Stimulated activated CD8-positive, alpha-beta memory T cell treated with anti-CD3 and anti-CD28 coated beads, Interleukin-2, amount 100 ng/mL, for 48 hours (primary cell): ENCODE measurements around the gene C1orf159.

Experiments
- DNase-seq, 2 donors: peaks; one replicate each; pipeline ENCODE4 v3.0.0-alpha.2; 2020; ENCODE audit warnings: low read depth in 2 of 2

The C1orf159 gene

DNA sequence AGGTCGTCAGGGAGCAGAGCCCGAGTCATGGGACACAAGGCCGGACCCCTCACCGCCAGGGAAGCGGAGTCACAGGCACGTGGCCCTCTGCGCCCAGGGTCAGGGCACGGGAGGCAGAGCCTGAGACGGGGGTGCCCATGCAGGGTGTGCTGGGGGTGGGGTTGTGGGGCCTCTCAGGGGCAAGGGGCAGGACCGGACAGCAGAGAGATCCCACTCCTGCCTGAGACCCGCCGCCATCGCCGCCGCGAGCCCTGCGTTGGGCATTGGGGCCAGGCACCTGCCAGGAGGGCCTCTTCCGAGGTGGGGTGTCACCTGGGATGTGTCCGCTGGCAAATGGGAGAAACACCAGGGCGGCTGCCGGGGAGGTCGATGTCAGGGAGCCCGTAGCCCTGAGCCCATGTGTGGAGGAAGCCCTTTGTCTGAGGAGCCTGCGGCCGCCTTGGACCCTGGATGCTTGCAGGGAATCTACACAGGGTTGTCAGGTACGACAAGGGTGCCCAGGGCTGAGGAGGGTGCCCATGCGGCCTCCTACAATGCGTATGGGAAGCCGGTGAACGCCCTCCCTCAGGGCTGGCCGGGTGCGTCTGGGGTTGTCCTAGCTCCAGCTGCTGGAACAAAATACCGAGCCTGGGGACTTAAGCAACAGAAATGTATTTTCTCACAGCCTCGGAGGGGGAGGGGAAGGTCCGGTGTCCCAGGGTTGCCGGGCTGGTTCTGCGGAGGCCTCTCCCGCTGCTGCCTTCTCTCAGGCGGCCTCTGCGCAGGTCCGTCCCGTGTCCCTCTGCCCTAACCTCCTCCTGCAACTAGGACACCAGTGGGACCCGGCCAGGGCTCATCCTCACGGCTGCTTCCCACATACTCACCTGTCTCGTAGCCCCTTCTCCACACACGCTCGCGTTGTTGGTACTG is 16.4 kb upstream of the C1orf159 start:
- no peak for DNase-seq

GRCh38 chr1:1130206-1131120 is 14.6 kb upstream of the C1orf159 start:
- no peak for DNase-seq

DNA sequence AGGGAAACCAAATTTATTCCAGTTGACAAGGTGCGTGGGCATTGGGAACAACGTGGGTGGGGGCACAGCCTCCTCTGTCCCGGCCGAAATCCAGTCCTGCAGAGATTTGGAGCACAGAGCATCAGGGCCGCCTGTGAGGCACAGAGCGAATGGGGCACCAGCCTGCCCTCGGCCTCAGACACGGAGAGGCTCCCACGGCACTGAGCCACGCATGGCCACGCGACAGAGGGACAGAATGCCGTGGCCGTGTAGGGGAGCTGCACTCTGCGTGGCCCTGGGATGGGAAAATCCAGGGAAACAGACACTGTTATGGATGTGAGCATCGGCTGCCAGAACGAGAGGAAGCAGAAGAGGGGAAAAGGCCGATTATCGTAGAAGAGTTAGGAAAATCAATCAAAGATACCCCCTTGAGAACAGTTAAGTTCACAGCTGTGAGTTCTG is 13.5 kb upstream of the C1orf159 start:
- DNase-seq = no peak

GRCh38 chr1:1128454-1129139 is 12.7 kb upstream of the C1orf159 start:
- no peak for DNase-seq

GRCh38 chr1:1127551-1128451 is 11.9 kb upstream of the C1orf159 start:
- DNase-seq = no peak

DNA sequence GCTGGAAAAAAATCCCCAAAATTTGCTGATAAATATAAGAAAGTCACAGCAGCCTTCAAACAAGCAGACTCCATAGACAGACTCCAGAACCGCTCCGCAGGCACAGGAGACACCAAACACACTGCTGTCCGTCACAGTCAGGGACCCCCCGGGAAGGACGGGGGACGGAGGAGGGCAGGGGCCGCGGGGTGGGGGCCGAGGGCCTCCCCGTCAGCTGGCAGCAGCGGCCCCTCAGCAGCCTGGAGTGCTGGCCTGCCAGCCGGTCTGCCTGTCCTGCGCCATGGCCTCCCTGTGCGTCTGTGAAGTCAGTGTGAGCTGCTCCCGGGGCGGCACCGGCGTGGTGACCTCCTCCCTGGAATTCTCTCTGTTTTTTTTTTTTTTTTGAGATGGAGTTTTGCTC is 10.1 kb upstream of the C1orf159 start:
- DNase-seq = no peak

GRCh38 chr1:1124786-1125642 is 9.1 kb upstream of the C1orf159 start:
- DNase-seq = no peak

- DNase-seq = no peak
These were observed 8.6 kb upstream of the C1orf159 start for GRCh38 chr1:1124508-1124785.

GRCh38 chr1:1123581-1124507 is 8.0 kb upstream of the C1orf159 start:
- no peak for DNase-seq

- DNase-seq = no peak
These were observed 7.1 kb upstream of the C1orf159 start for GRCh38 chr1:1122981-1123480.

DNA sequence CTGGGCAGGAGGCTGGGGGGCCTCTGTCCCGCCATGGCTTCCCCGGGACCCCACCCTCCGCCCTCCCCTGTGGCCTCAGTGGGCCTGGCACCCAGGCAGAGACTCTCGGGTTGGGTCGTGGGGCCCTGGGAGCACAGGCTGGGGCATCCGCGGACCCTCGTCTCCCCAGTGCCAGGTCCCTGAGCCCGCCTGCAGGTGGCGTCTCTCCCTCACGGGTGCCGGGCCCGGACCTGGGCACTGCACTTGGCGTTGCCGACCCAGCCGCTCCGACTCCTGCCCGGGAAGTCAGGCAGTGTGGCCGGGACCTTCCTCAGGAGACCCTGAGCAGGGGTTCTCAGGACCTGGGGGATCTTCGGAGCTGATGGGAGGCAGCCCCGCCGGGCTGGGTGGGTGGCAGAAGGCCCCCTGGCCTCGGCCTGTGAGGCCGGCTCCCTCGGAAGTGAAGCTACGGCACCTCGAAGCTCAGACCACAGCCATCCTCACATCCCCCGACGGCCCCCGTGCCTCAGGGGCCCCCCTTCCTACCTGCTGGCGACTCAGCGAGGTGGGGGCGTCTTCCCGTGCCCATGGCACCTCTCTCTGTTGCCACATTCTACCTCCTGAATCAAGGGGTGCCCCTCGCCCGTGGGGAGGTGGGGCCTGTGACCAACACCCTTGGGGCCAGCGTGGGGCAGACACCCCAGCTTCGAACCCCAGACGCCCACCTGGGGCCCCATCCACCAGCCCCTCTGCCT is 6.4 kb upstream of the C1orf159 start:
- peak; percentile 78 to 83 for DNase-seq

DNA sequence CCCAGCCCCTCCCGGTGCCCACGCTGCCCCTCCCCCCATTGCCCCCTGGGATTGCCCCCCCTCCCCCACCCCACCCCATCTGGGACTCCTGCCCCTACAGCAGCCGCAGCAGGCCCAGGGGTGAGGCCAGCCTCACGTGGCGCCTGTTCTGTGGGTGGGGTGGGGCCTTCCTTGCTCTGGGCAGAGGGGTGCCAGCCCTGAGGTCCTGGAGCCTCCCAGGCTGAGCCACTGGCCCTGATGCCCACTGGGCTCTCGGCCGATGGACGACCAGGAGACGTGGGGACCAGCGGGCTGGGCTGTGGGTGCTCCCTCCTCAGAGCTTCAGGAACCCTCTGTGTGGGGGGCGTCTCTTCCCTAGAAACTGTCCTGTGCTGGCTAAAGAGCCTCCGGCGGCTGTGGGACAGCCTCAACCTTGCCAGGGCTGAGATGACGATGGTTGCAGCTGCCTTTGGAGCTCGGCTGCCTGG is 5.8 kb upstream of the C1orf159 start:
- no peak for DNase-seq

- DNase-seq = no peak
These were observed 5.1 kb upstream of the C1orf159 start for GRCh38 chr1:1120866-1121591.

DNA sequence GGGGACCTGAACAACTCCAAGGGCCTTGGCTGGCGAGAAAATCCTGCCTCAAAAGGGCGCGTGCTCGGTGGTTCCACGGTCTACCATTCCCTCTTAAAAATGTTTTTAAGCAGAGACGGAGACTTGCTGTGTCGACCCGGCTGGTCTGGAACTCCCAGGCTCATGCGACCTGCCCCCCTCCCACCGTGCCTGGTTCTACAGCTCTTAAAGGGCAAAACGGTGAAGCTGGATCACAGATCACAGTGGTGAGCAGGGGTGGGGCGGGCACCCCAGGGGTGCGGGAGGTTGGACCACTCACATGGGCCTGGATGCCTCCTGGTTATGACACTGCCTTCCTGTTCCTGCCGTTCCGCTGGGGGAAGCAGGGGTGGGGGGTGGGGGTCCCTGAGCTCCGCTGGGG is 4.2 kb upstream of the C1orf159 start:
- no peak for DNase-seq

DNA sequence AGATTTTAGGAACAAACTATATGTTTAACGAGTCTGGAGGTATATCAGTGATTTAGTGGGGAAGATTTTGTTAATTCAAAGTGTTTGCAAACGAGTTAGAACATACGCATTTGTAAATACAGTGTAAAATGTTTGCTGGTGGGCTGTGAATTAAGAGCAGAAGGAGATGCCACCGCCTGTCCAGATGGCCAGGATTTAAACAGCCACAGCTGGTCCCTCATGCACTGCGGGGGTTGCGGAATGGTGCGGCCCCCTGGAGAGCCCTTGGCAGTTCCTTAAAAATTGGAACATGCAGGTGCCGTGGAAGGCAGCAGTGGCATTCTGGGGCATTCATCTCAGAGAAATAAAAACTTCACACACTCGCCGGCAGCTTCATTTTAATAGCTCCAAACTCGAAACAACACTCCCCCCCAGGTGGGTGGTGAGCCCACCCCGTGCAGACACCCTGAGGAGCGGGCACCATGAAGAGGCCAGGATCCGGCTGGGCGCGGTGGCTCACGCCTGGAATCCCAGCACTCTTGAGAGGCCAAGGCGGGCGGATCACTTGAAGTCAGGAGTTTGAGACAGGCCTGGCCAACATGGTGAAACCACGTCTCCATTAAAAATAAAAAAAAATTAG is 3.5 kb upstream of the C1orf159 start:
- DNase-seq = no peak

GRCh38 chr1:1118876-1119220 is 3.0 kb upstream of the C1orf159 start:
- DNase-seq = no peak
